Pons (tissue), 1 donor: ENCODE results near the gene TTLL11.

Source experiments
- DNase-seq: peaks from one replicate; pipeline ENCODE4 v3.0.0-alpha.2; 2016; ENCODE audit warnings: low spot score

TTLL11 gene

GRCh38 chr9:121785673-121786542 is 307.2 kb downstream of the TTLL11 start:
- DNase-seq, result no peak

- no peak for DNase-seq
Measured at GRCh38 chr9:121784731-121785411, 308.2 kb downstream of the TTLL11 start.

- DNase-seq, result peak; percentile 34
Measured at GRCh38 chr9:121783521-121784507, 309.3 kb downstream of the TTLL11 start.

GRCh38 chr9:121783111-121783510 is 310.0 kb downstream of the TTLL11 start:
- DNase-seq, result no peak

- no peak for DNase-seq
Measured at GRCh38 chr9:121782514-121783110, 310.5 kb downstream of the TTLL11 start.

- DNase-seq, result no peak
Measured at GRCh38 chr9:121781701-121782464, 311.2 kb downstream of the TTLL11 start.

GRCh38 chr9:121781145-121781548 is 312.0 kb downstream of the TTLL11 start:
- no peak for DNase-seq

- DNase-seq, result no peak
Measured at GRCh38 chr9:121780177-121781040, 312.7 kb downstream of the TTLL11 start.

GRCh38 chr9:121779381-121780117 is 313.6 kb downstream of the TTLL11 start:
- peak; percentile 32 for DNase-seq

- DNase-seq, result peak; percentile 37
Measured at GRCh38 chr9:121778252-121779225, 314.6 kb downstream of the TTLL11 start.

- no peak for DNase-seq
Measured at GRCh38 chr9:121776739-121777637, 316.1 kb downstream of the TTLL11 start.

GRCh38 chr9:121776001-121776738 is 316.9 kb downstream of the TTLL11 start:
- DNase-seq, result no peak

GRCh38 chr9:121774715-121775613 is 318.1 kb downstream of the TTLL11 start:
- DNase-seq, result no peak

GRCh38 chr9:121773954-121774714 is 319.0 kb downstream of the TTLL11 start:
- no peak for DNase-seq
